A204.1 (cell line): ENCODE results near the gene ZFTA.
"Not testable (repeated sequence)": the region's sequence is repeated elsewhere in the genome, so short reads cannot be mapped to it uniquely, and the experiment has no call there.

Experiments used
- FAIRE-seq: peaks from 2 replicates; lab custom pipeline; 2012; peaks lifted over from hg19 to GRCh38; lab: Jason Lieb, UNC

Gene ZFTA

GRCh38 chr11:63775191-63775590 is 6.6 kb upstream of the ZFTA start:
- FAIRE-seq = no peak

- not testable (repeated sequence) for FAIRE-seq
Observed at GRCh38 chr11:63771741-63772318, 3.3 kb upstream of the ZFTA start.

GRCh38 chr11:63770763-63771162 is 2.2 kb upstream of the ZFTA start:
- FAIRE-seq = no peak

- no peak for FAIRE-seq
Observed at GRCh38 chr11:63769714-63770455, 1.3 kb upstream of the ZFTA start.

- no peak for FAIRE-seq
Observed at GRCh38 chr11:63769042-63769713, 603 bp upstream of the ZFTA start.

- FAIRE-seq = no peak
Observed at GRCh38 chr11:63767565-63768236, 874 bp downstream of the ZFTA start.

GRCh38 chr11:63767267-63767564 is 1.4 kb downstream of the ZFTA start:
- FAIRE-seq = no peak

GRCh38 chr11:63766531-63767235 is 1.9 kb downstream of the ZFTA start:
- no peak for FAIRE-seq

- FAIRE-seq = no peak
Observed at GRCh38 chr11:63765688-63766241, 2.8 kb downstream of the ZFTA start.

GRCh38 chr11:63764679-63765647 is 3.6 kb downstream of the ZFTA start:
- no peak for FAIRE-seq

GRCh38 chr11:63764340-63764678 is 4.3 kb downstream of the ZFTA start:
- no peak for FAIRE-seq

GRCh38 chr11:63763496-63764339 is 4.9 kb downstream of the ZFTA start:
- FAIRE-seq = no peak

- no peak for FAIRE-seq
Observed at GRCh38 chr11:63762654-63763495, 5.7 kb downstream of the ZFTA start.

GRCh38 chr11:63761931-63762653 is 6.5 kb downstream of the ZFTA start:
- no peak for FAIRE-seq

- FAIRE-seq = no peak
Observed at GRCh38 chr11:63761188-63761587, 7.4 kb downstream of the ZFTA start.

- FAIRE-seq = no peak
Observed at GRCh38 chr11:63760487-63761079, 8.0 kb downstream of the ZFTA start.

- no peak for FAIRE-seq
Observed at GRCh38 chr11:63756919-63757761, 11.4 kb downstream of the ZFTA start.
